CD4-positive, alpha-beta memory T cell (primary cell): ENCODE results near the gene PERM1. TPM values are rescaled to one million over a fixed set of nuclear protein-coding genes. Genes with fewer than 3 reads are reported as not detected.
"Not testable (repeated sequence)": the region's sequence is repeated elsewhere in the genome, so short reads cannot be mapped to it uniquely, and the experiment has no call there.

Experiments used
- CTCF ChIA-PET: fragments of 350-600 bp; sonication (Branson Sonifier 250); formaldehyde crosslinking; loops from one replicate; lab custom pipeline; 2021; ENCODE audit warnings: inconsistent platforms; ENCODE audit not compliant: partially characterized antibody; lab: Charles Lee
- POLR2A ChIA-PET: fragments of 350-600 bp; sonication (Branson Sonifier 250); formaldehyde crosslinking; loops from one replicate; lab custom pipeline; 2021; ENCODE audit not compliant: partially characterized antibody; lab: Charles Lee
- DNase-seq, 5 donors: peaks; one replicate each; pipeline versions ENCODE4 v3.0.0 to v3.0.0-alpha.2; 2020 to 2022; ENCODE audit warnings: mixed read lengths in 1 of 5
- H3K27ac ChIP-seq: one replicate; pipeline ENCODE4 v1.7.0; 2013; ENCODE audit warnings: low read depth, low read length
- H3K27me3 ChIP-seq: 2 replicates; pipeline ENCODE4 v1.7.0; 2013; ENCODE audit warnings: mild to moderate bottlenecking, low read length, moderate library complexity; ENCODE audit not compliant: insufficient read depth
- H3K36me3 ChIP-seq: 2 replicates; pipeline ENCODE4 v1.7.0; 2013; ENCODE audit warnings: mild to moderate bottlenecking, low read length, moderate library complexity; ENCODE audit not compliant: insufficient read depth
- H3K4me1 ChIP-seq: 2 replicates; pipeline ENCODE4 v1.7.0; 2013; ENCODE audit warnings: mild to moderate bottlenecking, low read length, moderate library complexity; ENCODE audit not compliant: insufficient read depth
- H3K4me3 ChIP-seq, 2 donors: one replicate each; pipeline ENCODE4 v1.7.0; 2013; ENCODE audit warnings: low read length in 2 of 2, mild to moderate bottlenecking in 1 of 2
- H3K9me3 ChIP-seq, 2 donors: one replicate each; pipeline ENCODE4 v1.7.0; 2013; ENCODE audit warnings: low read length in 2 of 2, control low read depth in 1 of 2; ENCODE audit not compliant: control insufficient read depth in 1 of 2
- H3K27ac Mint-ChIP-seq, 7 donors: one replicate each; pipeline ENCODE4 v1.8.0; 2020 to 2021; ENCODE audit warnings: mixed read lengths in 7 of 7, mild to moderate bottlenecking in 6 of 7, inconsistent platforms in 3 of 7, moderate library complexity in 3 of 7
- H3K27me3 Mint-ChIP-seq, 2 donors: one replicate each; pipeline ENCODE4 v1.8.0; 2020 to 2021; ENCODE audit warnings: mixed read lengths in 2 of 2
- H3K36me3 Mint-ChIP-seq, 2 donors: one replicate each; pipeline ENCODE4 v1.8.0; 2020 to 2021; ENCODE audit warnings: mixed read lengths in 2 of 2, inconsistent platforms in 1 of 2, mild to moderate bottlenecking in 1 of 2
- H3K4me1 Mint-ChIP-seq, 4 donors: one replicate each; pipeline ENCODE4 v1.8.0; 2020 to 2021; ENCODE audit warnings: mixed read lengths in 4 of 4, mild to moderate bottlenecking in 1 of 4
- H3K4me3 Mint-ChIP-seq, 8 donors: one replicate each; pipeline ENCODE4 v1.8.0; 2020 to 2021; ENCODE audit warnings: mixed read lengths in 8 of 8, mild to moderate bottlenecking in 7 of 8, moderate library complexity in 6 of 8, inconsistent platforms in 3 of 8
- H3K9me3 Mint-ChIP-seq, 8 donors: one replicate each; pipeline ENCODE4 v1.8.0; 2020 to 2021; ENCODE audit warnings: mixed read lengths in 8 of 8, mild to moderate bottlenecking in 5 of 8, inconsistent platforms in 3 of 8, moderate library complexity in 1 of 8
- intact Hi-C: fragments of 100-400 bp; cut with micrococcal nuclease; formaldehyde crosslinking; loops from one replicate; pipeline ENCODE4 v1.15.1; 2023
- polyA plus RNA-seq, 2 donors: library from polyadenylated mRNA; unstranded; fragments of 300-500 nt; fragmentation: Illumina TruSeq; gene quantifications; one replicate each; pipeline ENCODE4 v1.2.3, GENCODE V29; 2021
- total RNA-seq, 2 experiments: library from RNA; stranded (reverse); gene quantifications; one replicate each; pipeline ENCODE4 v1.2.3, GENCODE V29; 2021

PERM1 gene
- total RNA-seq (not detected), polyA plus RNA-seq (under 1 TPM in 1 of 2 donors, not detected in 1; 0.16 TPM)

- Mint-ChIP-seq H3K9me3 (no peaks in the 10 kb centered on the region), H3K27me3 (peaks cover 15 to 24% of the 10 kb centered on the region in 2 donors), H3K4me3 (no peak within 1 kb of the TSS), H3K36me3 (no peaks in the 10 kb centered on the region), H3K4me1 (peaks cover 0 to 5% (median 0%) of the 10 kb centered on the region in 4 donors), H3K27ac (no peak within 1 kb of the TSS)
- H3K36me3 ChIP-seq, result no peaks in the 10 kb centered on the region
- no peaks in the 10 kb centered on the region for H3K4me1 ChIP-seq
- no peak within 1 kb of the TSS for H3K4me3 ChIP-seq
- intact Hi-C loops, result loop anchor here (5.0 kb wide), 1 partner anchor 310 kb away; no protein-coding TSS in a partner anchor
- DNase-seq, result no peak
- CTCF ChIA-PET, result interaction anchor here (1.7 to 4.7 kb wide), 3 partner anchors 10 to 140 kb away, joined by 3 to 65 read pairs (median 10); no protein-coding TSS in a partner anchor
- no peaks in the 10 kb centered on the region for H3K9me3 ChIP-seq
- no peak within 1 kb of the TSS for H3K27ac ChIP-seq
- no peaks in the 10 kb centered on the region for H3K27me3 ChIP-seq
- POLR2A ChIA-PET, result interaction anchor here (1.0 kb wide), 1 partner anchor 77 kb away, joined by 4 read pairs; no protein-coding TSS in a partner anchor
Measured at GRCh38 chr1:981955-982558, at the start of gene PERM1. TSS of gene PERM1 (minus strand) at chr1:982093. CDS start at chr1:981029, 1,064 bp downstream.

GRCh38 chr1:1030867-1031658 lies 49.2 kb upstream of the PERM1 start:
- Histone ChIP-seq H3K4me1 (peaks cover 12% of the 10 kb centered on the region), H3K27me3 (peaks cover 12% of the 10 kb centered on the region)
- H3K4me1 Mint-ChIP-seq, H3K4me3 ChIP-seq, H3K36me3 ChIP-seq, intact Hi-C loops, H3K27ac ChIP-seq, DNase-seq, H3K4me3 Mint-ChIP-seq, H3K9me3 Mint-ChIP-seq, H3K36me3 Mint-ChIP-seq, H3K9me3 ChIP-seq, POLR2A ChIA-PET: not testable (repeated sequence)
- H3K27me3 Mint-ChIP-seq, result peaks cover 10 to 12% of the 10 kb centered on the region in 2 donors
- CTCF ChIA-PET, result interaction anchor here (1.0 kb wide), 1 partner anchor 9 kb away, joined by 3 read pairs; no protein-coding TSS in a partner anchor
- peak overlapping the region in 1 of 7 donors; percentile 30 for H3K27ac Mint-ChIP-seq

- Mint-ChIP-seq H3K4me3 (no peak overlapping the region), H3K27ac (no peak overlapping the region), H3K4me1 (peaks cover 0 to 13% (median 3%) of the 10 kb centered on the region in 4 donors), H3K36me3 (no peaks in the 10 kb centered on the region), H3K27me3 (peaks cover 6 to 10% of the 10 kb centered on the region in 2 donors), H3K9me3 (peaks cover 0 to 5% (median 0%) of the 10 kb centered on the region in 8 donors)
- POLR2A ChIA-PET, result no interaction called here
- DNase-seq, result no peak
- H3K36me3 ChIP-seq, result no peaks in the 10 kb centered on the region
- H3K4me1 ChIP-seq, result peaks cover 8% of the 10 kb centered on the region
- CTCF ChIA-PET, result no interaction called here
- no peak overlapping the region for H3K4me3 ChIP-seq
- H3K27ac ChIP-seq, result no peak overlapping the region
- H3K27me3 ChIP-seq, result peaks cover 5% of the 10 kb centered on the region
- no peaks in the 10 kb centered on the region for H3K9me3 ChIP-seq
- intact Hi-C loops, result no loop called here
Measured at GRCh38 chr1:1027791-1028190, 45.9 kb upstream of the PERM1 start.

- intact Hi-C loops, result no loop called here
- Mint-ChIP-seq H3K27ac (no peak overlapping the region), H3K27me3 (peaks cover 2 to 6% of the 10 kb centered on the region in 2 donors), H3K4me3 (no peak overlapping the region), H3K36me3 (no peaks in the 10 kb centered on the region), H3K4me1 (peaks cover 0 to 13% (median 1%) of the 10 kb centered on the region in 4 donors), H3K9me3 (peaks cover 0 to 3% (median 0%) of the 10 kb centered on the region in 8 donors)
- Histone ChIP-seq H3K9me3 (no peaks in the 10 kb centered on the region), H3K27ac (no peak overlapping the region), H3K4me3 (no peak overlapping the region), H3K36me3 (no peaks in the 10 kb centered on the region), H3K4me1 (peaks cover 6% of the 10 kb centered on the region), H3K27me3 (no peaks in the 10 kb centered on the region)
- POLR2A ChIA-PET, result no interaction called here
- no peak for DNase-seq
- CTCF ChIA-PET, result no interaction called here
Measured at GRCh38 chr1:1026599-1027413, 44.9 kb upstream of the PERM1 start.

- no peaks in the 10 kb centered on the region for H3K36me3 ChIP-seq
- POLR2A ChIA-PET, result no interaction called here
- no peak for DNase-seq
Measured at GRCh38 chr1:1025730-1026129, 43.8 kb upstream of the PERM1 start.

GRCh38 chr1:1024771-1025699 lies 43.1 kb upstream of the PERM1 start:
- H3K27ac ChIP-seq, result no peak overlapping the region
- CTCF ChIA-PET, result interaction anchor here (2.3 kb wide), 1 partner anchor 39 kb away, joined by 5 read pairs; no protein-coding TSS in a partner anchor
- Mint-ChIP-seq H3K27me3 (peaks cover 2 to 6% of the 10 kb centered on the region in 2 donors), H3K4me1 (peaks cover 0 to 13% (median 1%) of the 10 kb centered on the region in 4 donors), H3K4me3 (no peak overlapping the region), H3K9me3 (peaks cover 0 to 3% (median 0%) of the 10 kb centered on the region in 8 donors), H3K36me3 (no peaks in the 10 kb centered on the region), H3K27ac (no peak overlapping the region)
- H3K36me3 ChIP-seq, result no peaks in the 10 kb centered on the region
- H3K9me3 ChIP-seq, result no peaks in the 10 kb centered on the region
- peaks cover 6% of the 10 kb centered on the region for H3K4me1 ChIP-seq
- POLR2A ChIA-PET, result no interaction called here
- no peak overlapping the region for H3K4me3 ChIP-seq
- H3K27me3 ChIP-seq, result no peaks in the 10 kb centered on the region
- intact Hi-C loops, result no loop called here
- DNase-seq, result no peak

More at GRCh38 chr1:1025730-1026129, 43.8 kb upstream of the PERM1 start:
- no peak overlapping the region for H3K4me3 ChIP-seq
- H3K4me1 ChIP-seq, result peaks cover 6% of the 10 kb centered on the region
- H3K9me3 ChIP-seq, result no peaks in the 10 kb centered on the region
- intact Hi-C loops, result no loop called here
- CTCF ChIA-PET, result no interaction called here
- H3K27me3 Mint-ChIP-seq, result peaks cover 2 to 6% of the 10 kb centered on the region in 2 donors
- no peaks in the 10 kb centered on the region for H3K36me3 Mint-ChIP-seq
- H3K4me1 Mint-ChIP-seq, result peaks cover 0 to 13% (median 1%) of the 10 kb centered on the region in 4 donors
- no peak overlapping the region for H3K27ac Mint-ChIP-seq
- no peak overlapping the region for H3K4me3 Mint-ChIP-seq
- no peak overlapping the region for H3K27ac ChIP-seq
- H3K27me3 ChIP-seq, result no peaks in the 10 kb centered on the region
- H3K9me3 Mint-ChIP-seq, result peaks cover 0 to 3% (median 0%) of the 10 kb centered on the region in 8 donors
